Measurements from ENCODE around the gene IFNAR1.
A peak's percentile ranks its signal among the peaks of the same experiment; 100 is the strongest.
"Not testable (repeated sequence)": the region's sequence is repeated elsewhere in the genome, so short reads cannot be mapped to it uniquely, and the experiment has no call there.

Gene IFNAR1

DNA sequence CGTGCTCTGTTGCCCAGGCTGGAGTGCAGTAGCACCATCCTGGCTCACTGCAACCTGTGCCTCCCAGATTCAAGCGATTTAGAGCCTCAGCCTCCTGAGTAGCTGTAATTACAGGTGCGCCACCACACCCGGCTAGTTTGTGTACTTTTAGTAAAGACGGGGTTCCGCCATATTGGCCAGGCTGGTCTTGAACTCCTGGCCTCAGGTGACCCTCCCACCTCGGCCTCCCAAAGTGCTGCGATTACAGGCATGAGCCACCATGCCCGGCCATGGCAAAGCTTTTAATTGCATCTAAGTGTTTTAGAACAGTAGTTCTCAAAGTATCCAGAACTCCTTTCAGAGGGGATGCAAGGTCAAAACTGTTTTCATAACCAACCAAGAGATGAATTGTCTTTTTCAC is 53.3 kb downstream of the IFNAR1 start:
- Histone ChIP-seq H3K4me2 (ENCODE audit: low read depth, low read length, poor library complexity, severe bottlenecking) (no peak overlapping the region), H3K27me3 (ENCODE audit: low read length) (no peaks in the 10 kb centered on the region), H2AFZ (ENCODE audit: low read depth, low read length, severe bottlenecking) (no peak overlapping the region), H3F3A (ENCODE audit: insufficient read depth) (peaks cover 75% of the 10 kb centered on the region), H3K9me3 (ENCODE audit: insufficient read depth, low read length) (no peaks in the 10 kb centered on the region), H3K9me2 (replicated peaks; ENCODE audit: insufficient read depth, low read length) (no peaks in the 10 kb centered on the region), H3K27ac (ENCODE audit: low read depth, low read length) (peak overlapping the region; percentile 80), H3K36me3 (ENCODE audit: low read length) (no peaks in the 10 kb centered on the region), H3K79me2 (ENCODE audit: insufficient read depth, low read length) (no peaks in the 10 kb centered on the region), H3K9ac (ENCODE audit: low read length) (no peak overlapping the region), H4K20me1 (ENCODE audit: low read depth, low read length) (no peaks in the 10 kb centered on the region), H3K4me3 (ENCODE audit: insufficient read depth, low read length, poor library complexity, severe bottlenecking) (no peak overlapping the region)
- TF ChIP-seq EZH2phosphoT487 (conservative IDR thresholded peaks at IDR 0.05; ENCODE audit: low read length), result no peak
- TF ChIP-seq, protein P1, sequence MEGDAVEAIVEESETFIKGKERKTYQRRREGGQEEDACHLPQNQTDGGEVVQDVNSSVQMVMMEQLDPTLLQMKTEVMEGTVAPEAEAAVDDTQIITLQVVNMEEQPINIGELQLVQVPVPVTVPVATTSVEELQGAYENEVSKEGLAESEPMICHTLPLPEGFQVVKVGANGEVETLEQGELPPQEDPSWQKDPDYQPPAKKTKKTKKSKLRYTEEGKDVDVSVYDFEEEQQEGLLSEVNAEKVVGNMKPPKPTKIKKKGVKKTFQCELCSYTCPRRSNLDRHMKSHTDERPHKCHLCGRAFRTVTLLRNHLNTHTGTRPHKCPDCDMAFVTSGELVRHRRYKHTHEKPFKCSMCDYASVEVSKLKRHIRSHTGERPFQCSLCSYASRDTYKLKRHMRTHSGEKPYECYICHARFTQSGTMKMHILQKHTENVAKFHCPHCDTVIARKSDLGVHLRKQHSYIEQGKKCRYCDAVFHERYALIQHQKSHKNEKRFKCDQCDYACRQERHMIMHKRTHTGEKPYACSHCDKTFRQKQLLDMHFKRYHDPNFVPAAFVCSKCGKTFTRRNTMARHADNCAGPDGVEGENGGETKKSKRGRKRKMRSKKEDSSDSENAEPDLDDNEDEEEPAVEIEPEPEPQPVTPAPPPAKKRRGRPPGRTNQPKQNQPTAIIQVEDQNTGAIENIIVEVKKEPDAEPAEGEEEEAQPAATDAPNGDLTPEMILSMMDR (IDR thresholded peaks at IDR 0.05; ENCODE audit: insufficient read depth, low read length, poor library complexity, severe bottlenecking), result no peak

DNA sequence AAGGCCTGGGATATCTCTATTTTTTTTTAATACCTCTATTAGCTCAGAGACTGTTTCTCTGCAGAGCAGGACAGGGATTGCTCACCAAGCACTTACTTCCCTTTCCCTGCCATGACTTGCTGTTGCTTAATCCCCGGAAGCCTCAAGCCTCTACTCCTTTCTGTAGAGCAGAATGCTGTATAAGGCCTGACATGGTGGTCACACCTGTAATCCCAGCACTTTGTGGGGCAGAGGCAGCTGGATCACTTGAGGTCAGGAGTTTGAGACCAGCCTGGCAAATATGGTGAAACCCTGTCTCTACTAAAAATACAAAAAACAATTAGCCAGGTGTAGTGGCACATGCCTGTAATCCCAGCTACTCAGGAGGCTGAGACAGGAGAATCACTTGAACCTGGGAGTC is 55.2 kb downstream of the IFNAR1 start:
- H3K27me3 ChIP-seq (ENCODE audit: low read length); H3K9me3 ChIP-seq (ENCODE audit: insufficient read depth, low read length); H3K4me3 ChIP-seq (ENCODE audit: insufficient read depth, low read length, poor library complexity, severe bottlenecking); H3K36me3 ChIP-seq (ENCODE audit: low read length); H2AFZ ChIP-seq (ENCODE audit: low read depth, low read length, severe bottlenecking); H3K79me2 ChIP-seq (ENCODE audit: insufficient read depth, low read length); H3K9me2 ChIP-seq (replicated peaks; ENCODE audit: insufficient read depth, low read length); H4K20me1 ChIP-seq (ENCODE audit: low read depth, low read length): not testable (repeated sequence)
- Histone ChIP-seq H3F3A (ENCODE audit: insufficient read depth) (peaks cover 75% of the 10 kb centered on the region), H3K27ac (ENCODE audit: low read depth, low read length) (peak overlapping the region; percentile 98), H3K4me2 (ENCODE audit: low read depth, low read length, poor library complexity, severe bottlenecking) (peak overlapping the region; percentile 98), H3K9ac (ENCODE audit: low read length) (peak overlapping the region; percentile 69)

DNA sequence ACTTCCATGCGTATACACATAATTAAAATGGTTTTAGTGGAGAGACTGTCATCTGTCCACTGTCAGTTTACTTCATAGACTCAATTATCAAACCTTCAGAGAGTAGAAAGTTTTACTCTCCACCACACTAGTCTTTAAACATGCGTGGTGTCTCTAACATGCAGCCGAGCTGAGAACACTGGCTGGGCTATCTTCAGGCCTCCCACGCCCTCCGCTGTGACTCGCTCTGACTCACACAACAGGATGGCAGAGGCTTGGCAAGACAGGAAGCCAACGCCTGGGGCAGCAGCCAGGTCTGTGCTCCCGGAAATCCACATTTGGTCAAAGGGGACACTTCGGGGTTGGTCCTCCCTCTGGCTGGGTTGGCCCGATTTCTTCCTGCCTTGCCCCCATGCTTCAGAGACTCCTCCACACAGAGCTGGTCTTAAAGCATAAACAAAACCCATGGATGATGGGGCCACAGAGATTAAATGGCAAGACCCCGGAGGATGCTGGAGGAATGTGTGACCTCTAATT is 55.8 kb downstream of the IFNAR1 start:
- Histone ChIP-seq H3K9ac (ENCODE audit: low read length) (peak overlapping the region; percentile 69), H3K27me3 (ENCODE audit: low read length) (no peaks in the 10 kb centered on the region), H3K79me2 (ENCODE audit: insufficient read depth, low read length) (no peaks in the 10 kb centered on the region), H3K4me3 (ENCODE audit: insufficient read depth, low read length, poor library complexity, severe bottlenecking) (no peak overlapping the region), H3K36me3 (ENCODE audit: low read length) (no peaks in the 10 kb centered on the region), H3K9me3 (ENCODE audit: insufficient read depth, low read length) (no peaks in the 10 kb centered on the region), H2AFZ (ENCODE audit: low read depth, low read length, severe bottlenecking) (no peak overlapping the region), H3F3A (ENCODE audit: insufficient read depth) (peaks cover 70% of the 10 kb centered on the region), H3K9me2 (replicated peaks; ENCODE audit: insufficient read depth, low read length) (no peaks in the 10 kb centered on the region), H3K27ac (ENCODE audit: low read depth, low read length) (peak overlapping the region; percentile 98), H4K20me1 (ENCODE audit: low read depth, low read length) (no peaks in the 10 kb centered on the region), H3K4me2 (ENCODE audit: low read depth, low read length, poor library complexity, severe bottlenecking) (peak overlapping the region; percentile 98)
- no peak for TF ChIP-seq EZH2phosphoT487 (conservative IDR thresholded peaks at IDR 0.05; ENCODE audit: low read length)
- TF ChIP-seq, protein P1 (IDR thresholded peaks at IDR 0.05; ENCODE audit: insufficient read depth, low read length, poor library complexity, severe bottlenecking), result no peak

DNA sequence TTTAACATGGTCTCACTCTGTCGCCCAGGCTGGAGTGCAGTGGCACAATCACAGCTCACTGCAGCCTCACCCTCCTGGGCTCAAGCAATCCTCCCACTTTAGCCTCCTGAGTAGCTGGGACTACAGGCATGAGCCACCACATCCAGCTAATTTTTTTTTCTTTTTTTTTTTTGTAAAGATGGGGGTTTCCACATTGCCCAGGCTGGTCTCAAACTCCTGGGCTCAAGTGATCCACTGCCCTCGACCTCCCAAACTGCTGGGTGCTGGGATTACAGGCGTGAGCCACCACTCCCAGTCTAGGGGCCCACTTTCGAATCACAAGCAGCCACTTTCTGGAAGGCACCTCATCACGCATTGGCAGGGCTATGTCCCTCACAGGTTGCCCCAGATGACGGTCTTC is 56.6 kb downstream of the IFNAR1 start:
- Histone ChIP-seq H3F3A (ENCODE audit: insufficient read depth) (peaks cover 67% of the 10 kb centered on the region), H3K4me3 (ENCODE audit: insufficient read depth, low read length, poor library complexity, severe bottlenecking) (peak overlapping the region; percentile 4), H3K9ac (ENCODE audit: low read length) (peak overlapping the region; percentile 69), H3K4me2 (ENCODE audit: low read depth, low read length, poor library complexity, severe bottlenecking) (peak overlapping the region; percentile 98), H3K27ac (ENCODE audit: low read depth, low read length) (peak overlapping the region; percentile 98)
- H4K20me1 ChIP-seq (ENCODE audit: low read depth, low read length); H2AFZ ChIP-seq (ENCODE audit: low read depth, low read length, severe bottlenecking); H3K9me3 ChIP-seq (ENCODE audit: insufficient read depth, low read length); H3K36me3 ChIP-seq (ENCODE audit: low read length); H3K9me2 ChIP-seq (replicated peaks; ENCODE audit: insufficient read depth, low read length); H3K79me2 ChIP-seq (ENCODE audit: insufficient read depth, low read length); H3K27me3 ChIP-seq (ENCODE audit: low read length): not testable (repeated sequence)
